Stimulated activated CD4-positive, alpha-beta T cell treated with anti-CD3 and anti-CD28 coated beads, TNF-alpha, amount 100 ng/mL, for 1 hour (primary cell): ENCODE measurements around the gene MAGOH.
"Not testable (repeated sequence)": the region's sequence is repeated elsewhere in the genome, so short reads cannot be mapped to it uniquely, and the experiment has no call there.

ENCODE experiments used
- DNase-seq, 3 donors: peaks; one replicate each; pipeline ENCODE4 v3.0.0-alpha.2; 2020; ENCODE audit warnings: low read depth in 3 of 3, low spot score in 1 of 3

Gene MAGOH

DNA sequence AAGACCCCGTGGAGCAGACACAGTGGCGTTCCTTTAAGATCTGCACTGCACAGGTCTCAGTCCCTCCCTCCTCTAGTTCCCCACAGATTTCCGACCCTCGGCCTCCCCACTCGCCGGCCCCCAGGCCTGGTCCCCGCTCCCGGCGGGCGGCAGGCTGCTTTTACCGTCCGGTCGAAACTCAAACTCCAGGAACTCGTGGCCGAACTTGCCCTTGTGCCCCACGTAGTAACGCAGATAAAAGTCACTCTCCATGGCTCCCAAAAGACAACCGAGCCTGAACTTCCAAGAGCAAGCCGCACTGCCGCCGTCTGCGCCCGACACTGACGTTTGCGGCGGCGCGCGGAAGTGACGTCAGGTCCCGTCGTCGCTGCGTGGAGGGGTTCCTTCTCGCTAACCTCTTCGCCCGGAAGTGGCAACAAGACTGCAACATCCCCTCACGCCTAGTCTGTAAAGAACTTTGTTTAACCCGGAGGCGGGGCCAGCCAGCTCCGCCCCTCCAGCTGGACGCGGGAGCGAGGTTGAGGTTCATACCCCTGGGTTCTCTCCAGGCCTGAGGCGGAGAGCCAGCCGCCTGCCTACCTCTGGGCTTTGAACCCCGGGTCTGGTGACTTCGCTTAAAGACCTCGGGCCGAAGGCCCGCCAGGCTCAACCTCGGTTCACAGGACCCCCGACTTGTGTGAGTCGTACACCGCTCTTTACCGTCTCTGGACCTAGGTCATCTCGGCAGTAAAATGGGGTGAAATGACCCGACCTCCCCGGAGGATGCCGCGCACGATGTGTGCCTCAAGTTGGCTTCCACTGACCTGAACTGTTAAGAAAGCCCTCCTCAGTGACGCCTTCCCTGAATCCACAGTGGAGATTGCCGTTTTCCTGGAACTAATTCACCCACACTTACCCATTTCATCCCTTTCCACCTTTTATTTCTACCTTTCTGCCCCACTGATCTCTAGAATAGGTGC, at the start of gene MAGOH:
Gene MAGOH (minus strand): TSS at position 322 of the 959 bp plus-strand sequence. CDS start 70 bp downstream, at position 252.
- peak; percentile 78 to 94 (median 80) for DNase-seq

DNA sequence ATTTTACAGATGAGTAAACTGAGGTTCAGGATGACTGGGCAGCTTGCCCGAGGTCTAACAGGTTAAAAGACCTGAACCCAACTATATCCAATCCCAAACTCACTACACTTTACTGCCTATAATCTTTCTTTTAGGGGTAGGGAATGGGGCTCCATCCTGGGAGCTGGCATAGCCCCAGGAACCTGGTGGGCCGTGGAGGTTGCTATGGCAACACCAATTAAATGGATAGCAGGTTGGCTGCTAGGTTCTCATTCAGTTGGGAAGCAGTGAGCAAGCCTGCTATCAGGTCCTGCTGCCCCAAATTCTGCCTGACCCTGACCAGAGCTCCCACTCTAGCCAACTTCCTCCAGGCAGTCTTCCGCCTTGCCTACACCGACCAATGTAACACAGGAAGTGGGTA, 48.6 kb upstream of the MAGOH start:
- DNase-seq, result no peak

DNA sequence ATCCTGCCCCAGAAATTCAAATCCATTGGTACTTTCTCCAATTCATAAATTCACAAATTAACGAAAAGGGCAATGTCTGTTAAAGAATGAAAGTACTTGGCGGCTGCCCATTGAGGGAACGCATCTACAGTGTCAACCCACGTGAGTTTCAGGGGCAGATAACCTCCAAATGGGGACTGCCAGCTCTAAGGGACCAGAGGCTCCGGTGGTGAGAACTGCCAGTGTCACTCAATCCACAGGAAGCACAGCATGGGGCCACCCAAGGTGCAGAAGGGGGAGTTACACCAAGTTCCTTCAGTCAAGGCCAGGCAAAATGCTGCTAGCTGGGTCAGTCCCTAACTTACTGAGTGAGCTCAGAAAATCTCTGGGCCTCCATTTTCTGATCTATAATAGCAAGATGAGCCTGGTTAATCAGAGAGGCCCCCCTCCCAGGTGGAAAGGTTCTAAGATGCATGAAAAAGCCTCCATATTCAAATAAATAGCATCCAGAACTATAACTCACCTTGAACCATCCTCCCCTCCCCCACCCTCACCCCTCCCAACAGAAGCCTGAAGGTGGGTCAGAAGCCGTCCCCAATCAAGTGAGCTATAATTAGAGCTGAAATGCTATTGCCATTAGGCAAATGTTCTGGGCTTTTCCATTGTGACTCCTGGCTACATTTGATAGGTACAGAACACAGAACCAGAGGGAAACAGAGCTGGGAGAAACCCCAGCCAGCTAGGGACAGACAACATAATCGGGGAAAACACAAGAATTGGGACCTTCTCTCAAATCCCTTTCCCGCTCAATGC, 47.8 kb upstream of the MAGOH start:
- no peak for DNase-seq

DNA sequence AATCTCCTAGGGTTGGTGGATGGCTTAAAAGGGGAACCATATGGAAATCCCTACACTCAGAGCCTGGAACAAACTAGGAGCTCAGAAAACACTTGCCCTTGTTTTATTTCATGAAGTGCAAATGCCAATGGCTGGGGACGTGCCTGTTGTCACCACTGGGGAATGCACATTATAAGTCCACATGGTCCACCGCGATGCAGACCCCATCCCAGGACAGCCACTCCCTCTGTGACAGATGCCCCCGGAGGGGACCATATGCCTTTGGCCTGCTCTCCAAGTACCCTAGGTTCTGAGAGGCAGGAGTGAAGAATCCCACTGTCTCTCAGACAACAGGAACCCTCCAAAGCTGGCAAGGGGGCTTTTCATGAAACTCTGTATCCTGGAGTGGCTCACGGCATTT, 47.2 kb upstream of the MAGOH start:
- no peak for DNase-seq

DNA sequence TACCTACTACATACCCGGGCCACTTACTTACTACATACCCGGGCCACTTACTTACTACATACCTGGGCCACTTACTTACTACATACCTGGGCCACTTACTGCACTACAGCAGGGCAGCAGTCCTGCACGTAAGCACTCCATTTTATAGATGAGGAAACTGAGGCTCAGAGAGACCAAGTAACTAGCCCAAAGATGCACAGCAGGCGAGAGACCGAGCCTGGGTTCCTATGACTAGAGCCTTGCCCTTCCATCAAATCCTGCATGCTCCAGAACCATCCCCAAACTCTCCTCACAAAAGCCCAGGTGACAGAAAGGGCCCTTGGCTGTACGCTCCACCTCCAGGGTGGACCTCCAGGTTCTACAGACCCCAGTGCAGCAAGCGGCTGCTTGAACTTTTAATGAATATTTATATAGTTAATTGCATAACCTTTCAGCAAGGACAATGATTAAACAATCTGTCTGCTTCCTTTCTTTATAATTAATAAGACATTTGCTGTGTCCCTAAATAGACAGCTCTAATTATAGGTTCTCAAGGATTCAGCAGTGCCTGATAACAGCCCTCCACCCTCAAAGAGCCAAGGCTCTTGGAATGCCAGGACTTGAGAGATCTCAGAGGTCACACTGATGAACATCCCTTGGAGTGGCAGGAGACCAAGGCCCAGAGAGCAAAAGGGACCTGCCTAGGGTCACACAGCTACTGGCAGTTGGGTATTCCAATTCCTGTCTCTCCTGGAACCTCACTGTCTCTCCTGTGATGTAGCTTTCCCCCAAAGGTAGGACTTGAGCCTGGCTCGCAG, 46.1 kb upstream of the MAGOH start:
- DNase-seq, result no peak

DNA sequence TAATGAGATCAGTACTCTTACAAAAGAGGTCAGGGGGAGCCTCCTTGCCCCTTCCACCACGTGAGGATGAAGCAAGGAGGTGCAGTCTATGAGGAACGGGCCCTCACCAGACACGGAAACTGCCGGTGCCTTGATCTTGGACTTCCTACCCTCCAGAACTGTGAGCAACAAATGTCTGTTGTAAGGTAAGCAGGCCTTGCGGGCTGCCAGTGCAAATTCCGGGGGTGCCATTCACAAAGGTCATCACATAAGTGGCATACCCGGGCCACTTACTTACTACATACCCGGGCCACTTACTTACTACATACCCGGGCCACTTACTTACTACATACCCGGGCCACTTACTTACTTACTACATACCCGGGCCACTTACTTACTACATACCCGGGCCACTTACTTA, 44.8 kb upstream of the MAGOH start:
- not testable (repeated sequence) for DNase-seq

DNA sequence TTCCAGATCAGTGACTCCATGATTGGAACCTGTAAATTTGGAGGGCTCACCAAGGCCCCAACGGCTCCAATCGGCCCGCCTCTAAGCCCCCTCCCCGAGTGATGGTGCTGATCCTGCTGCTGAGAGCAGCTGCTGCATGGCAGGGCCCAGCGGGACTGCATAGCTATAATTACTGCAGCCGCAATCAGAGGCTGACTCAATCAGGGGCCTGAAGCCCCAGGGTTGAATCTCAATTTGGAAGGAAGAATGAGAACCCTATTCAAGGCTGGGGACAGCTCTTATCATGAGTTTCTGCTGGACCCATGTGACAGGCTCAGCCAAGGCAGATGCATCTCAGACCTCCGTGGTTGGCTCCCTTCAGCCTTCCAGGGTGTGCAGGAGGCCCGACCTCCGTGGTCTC, 42.8 kb upstream of the MAGOH start:
- DNase-seq, result no peak

DNA sequence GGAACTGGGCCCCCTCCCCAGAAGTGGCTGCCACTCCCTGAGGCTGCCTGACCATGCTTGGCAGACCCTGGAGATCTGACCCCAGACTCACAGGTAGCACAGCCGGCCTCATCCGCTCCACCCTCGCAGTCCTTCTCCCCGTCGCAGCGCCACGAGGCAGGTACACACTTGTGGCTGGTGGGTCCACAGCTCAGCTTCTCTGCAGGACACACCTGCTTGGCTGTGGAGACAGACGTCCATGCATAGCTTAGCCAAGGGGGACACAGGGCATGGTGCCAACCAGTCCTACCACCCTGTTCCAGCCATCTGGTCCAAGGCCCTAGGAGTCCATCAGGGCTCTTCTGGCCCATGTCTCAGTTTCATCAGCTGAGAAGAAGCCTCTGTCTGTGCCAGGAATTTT, 42.2 kb upstream of the MAGOH start:
- DNase-seq, result no peak

DNA sequence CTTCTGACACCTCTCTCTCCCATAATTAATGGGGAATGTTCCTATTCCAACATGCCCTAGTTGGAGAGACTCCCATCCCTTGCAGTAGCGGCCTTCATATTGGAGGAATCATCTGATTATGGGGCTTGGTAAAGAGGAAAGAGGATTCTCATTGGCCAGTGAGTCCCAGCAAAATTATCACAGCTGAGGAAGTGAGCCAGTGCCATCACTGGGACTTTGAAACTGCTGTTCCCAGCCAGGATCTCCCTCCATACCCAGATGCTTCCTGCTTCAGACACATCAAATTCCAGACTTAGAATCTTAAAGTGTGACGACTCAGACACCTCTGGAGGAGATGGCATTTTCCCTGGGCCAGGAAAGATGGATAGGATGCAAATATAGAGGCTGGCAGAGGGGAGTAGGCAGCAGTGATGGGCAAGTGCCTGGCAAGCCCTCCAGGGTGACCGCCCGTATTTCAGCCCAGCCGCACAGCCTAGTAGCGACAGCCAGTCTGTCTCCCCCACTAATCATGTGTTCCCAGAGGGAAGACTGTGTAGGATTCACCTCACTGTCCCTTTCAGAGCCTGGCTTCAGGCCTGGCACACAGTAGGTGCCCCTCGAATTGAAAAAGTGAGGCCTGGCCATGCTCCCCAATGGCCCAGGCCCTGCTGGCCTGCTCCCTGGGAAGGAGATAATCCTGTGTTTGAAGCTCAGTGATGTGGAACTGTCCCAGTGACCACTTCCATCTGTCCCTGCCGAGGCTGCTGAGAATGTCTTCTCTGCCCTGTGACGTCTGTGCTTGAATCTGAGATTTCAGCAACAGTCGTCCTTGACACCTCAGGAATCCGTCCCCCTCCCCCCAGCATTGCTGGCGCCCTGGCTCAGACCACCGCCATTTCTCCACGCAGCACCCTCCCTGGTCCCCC, 41.2 kb upstream of the MAGOH start:
- no peak for DNase-seq

DNA sequence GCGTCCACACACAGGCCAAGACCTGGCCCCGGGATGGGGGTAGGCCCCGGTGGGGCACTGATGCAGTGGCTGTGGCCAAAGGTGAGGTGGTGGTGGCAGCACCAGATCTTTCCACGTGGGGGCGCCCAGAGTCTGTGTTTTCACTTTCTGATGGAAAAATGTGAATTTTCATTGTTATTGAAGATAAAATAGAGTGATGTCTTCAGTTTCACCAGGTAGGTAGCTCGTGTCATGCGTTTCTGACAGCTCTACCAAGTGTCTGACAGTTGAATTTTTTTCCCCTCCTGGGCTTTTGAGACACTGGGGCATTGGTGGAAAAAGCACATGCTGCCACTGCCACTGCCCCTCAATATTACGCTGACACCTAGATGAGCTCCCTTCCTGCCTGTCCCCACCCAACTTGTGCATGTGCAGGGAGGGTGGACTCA, 40.0 kb upstream of the MAGOH start:
- peak; percentile 21 to 72 (median 44) for DNase-seq

DNA sequence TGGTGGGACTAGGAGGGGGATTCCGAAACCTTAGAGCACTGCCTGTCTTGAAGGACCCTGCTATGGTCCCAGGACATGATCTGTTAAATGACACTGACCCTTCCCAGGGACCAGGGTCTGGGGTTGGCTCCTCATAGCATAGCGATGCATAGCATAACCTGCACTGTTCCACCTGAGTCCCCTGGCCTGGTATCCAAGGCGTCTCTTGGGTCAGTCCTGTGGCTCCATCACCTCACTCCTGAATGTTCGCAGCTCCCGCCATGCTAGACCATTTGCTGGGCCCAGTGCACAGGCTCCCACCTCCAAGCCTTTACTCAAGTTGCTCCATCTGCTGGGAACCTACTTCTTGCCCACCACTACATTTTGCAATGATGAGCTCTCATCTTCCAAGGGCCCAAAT, 39.0 kb upstream of the MAGOH start:
- no peak for DNase-seq

DNA sequence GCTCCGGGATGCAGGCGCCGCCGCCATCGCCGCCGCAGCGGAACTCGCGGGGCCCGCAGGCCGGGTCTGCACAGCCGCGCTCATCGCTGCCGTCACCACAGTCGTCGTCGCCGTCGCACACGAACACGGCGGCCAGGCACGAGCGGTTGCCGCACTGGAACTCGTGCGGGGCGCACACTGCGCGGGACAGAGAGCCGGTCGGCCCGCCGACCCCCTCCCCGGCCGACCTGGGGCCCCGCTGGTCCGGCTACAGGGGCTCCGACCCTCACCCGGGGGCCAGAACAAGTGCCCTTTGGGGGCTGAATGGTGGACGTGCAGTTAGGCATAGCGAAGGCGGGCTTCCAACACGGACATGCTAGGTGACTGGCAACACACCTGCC, 38.6 kb upstream of the MAGOH start:
- no peak for DNase-seq

DNA sequence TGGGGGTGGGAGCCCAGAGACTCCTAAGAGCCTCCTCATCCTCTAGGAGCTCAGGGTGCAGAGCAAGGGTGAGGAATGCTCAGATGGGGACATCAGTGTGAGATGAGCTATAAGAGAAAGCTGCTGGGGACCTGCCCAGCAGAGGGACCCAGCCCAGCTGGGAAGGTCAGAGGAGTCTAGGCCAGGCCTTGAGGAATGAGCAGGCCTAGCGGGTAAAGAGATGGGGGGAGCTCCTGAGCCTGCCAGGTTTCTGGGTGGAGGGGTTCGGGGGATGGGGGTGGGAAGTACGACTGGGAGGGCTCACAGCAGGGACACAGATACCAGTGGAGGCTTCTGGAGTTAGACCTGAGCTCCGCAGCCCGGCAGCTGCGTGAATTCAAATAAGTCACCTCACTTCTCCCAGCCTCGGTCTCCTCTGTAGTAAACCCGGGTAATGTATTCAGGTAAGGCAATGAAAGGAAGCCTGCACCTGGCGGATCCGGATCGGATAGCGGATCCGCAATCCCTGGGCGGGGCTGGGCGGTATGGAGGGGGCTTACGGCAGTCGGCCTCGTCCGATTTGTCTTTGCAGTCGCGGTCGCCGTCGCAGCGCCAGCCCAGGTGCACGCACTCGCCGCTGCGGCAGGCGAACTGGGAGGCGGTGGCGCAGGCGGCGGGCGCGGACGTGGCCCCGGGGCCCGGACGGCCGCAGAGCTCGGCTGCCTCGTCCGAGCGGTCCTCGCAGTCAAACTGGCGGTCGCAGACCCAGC, 38.0 kb upstream of the MAGOH start:
- no peak for DNase-seq

DNA sequence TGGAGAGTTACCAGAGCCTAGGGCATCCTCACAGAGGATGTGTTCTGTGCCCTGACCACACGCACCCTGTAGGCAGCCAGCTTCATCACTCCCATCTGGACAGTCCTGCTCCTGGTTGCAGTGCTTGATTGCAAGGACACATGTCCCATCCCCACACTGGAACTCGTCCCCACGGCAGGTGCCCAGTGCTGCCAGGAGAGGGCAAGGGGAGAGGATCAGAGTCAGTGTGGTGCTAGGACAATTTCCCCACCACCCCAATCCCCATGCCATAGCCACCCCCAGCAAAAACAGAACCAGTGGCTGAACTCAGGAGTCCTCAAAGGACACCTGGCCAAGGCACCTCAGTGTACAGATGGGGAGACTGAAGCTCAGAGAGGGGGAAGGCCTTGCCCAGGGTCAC, 37.2 kb upstream of the MAGOH start:
- no peak for DNase-seq

DNA sequence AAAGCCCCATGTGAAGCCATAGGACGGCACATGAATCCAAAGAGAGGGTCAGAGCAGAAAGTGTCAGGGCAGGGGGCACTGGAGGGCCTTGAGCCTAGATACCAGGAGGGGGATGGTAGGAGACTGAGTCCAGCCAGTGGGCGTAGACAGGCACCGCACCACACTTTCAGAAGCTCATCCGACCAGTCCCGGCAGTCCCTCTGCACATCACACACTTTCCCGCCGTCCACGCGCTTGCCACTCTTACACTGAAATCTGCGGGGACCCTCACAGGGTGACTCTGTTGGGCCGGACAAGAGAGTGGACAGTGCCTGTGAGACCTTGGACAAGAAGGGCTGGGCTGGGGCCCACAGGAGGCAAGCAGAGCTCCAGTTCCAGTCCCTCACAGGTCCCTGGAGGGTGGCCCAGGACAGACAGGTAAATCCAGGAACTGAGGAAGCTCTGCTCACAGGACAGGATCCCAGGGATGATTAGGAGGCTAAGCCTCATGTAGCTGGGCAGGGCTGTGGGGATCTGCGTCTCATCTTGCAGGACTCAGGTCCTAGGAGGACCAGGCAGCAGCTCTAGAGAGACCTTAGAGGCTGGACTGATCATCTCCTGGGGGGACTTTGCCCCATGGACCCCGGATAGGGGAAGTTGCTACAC, 36.3 kb upstream of the MAGOH start:
- no peak for DNase-seq

DNA sequence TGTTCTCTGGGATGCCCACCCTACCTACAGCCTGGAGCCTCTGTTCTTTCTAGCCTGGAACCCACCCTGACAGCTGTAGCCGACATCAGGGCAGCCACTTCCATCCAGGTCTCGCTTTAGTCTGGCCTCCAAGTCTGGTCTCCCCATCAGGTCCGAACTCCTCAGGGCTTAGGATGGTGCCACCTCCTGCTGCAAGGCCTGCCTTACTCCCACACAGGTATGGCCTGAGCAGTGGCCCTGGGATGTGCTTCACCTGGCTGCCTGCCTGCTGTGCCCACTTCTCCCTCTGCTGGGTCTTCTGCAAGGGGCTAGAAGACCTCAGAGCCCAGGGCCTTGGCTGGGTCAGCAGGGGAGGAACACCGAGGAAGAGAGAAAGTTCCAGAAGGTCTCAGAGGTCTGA, 35.7 kb upstream of the MAGOH start:
- DNase-seq, result no peak

DNA sequence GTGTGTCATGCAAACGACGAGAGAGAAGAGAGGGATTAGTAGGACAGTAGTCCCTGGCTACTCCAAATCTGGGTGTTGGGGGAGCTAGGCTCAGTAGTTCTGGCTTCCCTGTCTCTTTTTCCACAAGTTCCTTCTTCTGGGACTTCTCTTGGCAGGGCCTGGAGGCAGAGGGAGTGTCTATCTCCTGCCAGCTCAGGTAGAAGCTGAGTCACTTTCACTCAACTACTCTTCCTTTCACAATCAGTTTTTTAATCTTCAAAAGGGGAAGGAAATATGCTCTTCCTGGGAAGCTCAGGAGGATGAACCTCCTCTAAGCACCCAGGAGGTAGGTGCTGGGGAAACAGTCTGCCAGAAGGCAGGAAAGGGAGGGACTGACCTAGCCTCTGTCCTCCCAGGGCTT, 35.2 kb upstream of the MAGOH start:
- no peak for DNase-seq

DNA sequence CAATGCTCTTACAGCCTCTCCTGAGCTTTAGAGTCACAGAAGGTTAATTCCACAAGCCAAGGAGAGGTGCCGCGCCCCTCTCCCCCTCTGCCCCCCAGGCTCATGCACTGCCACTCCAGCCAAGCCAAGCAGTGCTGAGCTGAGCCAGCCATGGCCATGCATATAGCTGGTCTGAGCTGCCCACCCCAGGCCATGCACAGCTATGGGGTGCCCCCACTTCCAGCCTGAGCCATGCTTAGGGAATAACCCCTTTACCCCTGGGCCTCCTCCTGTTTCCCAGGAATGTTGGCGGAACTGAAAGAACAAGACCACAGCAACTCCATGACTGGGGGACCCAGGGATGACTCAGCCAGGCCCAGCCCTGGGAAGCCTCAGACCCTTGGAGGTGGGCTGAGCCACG, 34.0 kb upstream of the MAGOH start:
- no peak for DNase-seq

DNA sequence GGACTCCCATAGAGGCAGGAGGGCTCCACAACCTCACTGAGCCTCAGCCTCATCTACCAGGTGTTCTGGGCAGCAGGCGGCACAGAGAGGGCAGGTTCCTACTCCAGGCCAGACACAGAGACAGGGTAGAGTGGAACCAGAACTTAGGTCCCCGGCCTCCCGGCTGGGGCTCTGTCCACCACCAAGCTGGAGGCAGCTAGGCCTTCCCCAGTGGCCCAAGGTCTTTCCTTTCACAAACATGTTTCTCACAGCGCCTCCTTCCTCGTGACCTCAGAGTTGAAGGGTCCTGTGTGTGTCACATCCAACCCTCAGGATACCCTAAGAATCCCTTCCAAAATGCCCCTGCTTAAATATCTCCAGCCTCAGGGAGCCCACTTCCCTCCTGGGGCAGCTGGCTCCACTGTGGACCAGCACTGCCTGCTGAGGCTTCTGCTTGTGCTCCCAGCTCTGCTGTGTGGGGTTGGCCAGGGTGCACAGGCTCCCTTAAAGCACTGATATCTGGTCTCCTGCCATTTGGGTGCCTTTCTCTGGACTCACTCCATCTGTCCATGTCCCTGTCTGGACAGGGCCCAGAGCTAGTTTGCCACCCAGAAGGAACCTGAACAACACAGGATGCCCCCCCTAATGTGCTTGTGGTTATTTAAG, 33.2 kb upstream of the MAGOH start:
- no peak for DNase-seq
